GM19351 (cell line): Measurements from ENCODE around the gene MAN1C1.

Experiments used
- ATAC-seq: cut with Tn5 transposase; IDR thresholded peaks from one replicate; pipeline ENCODE4 v1.9.1; 2021; ENCODE audit warnings: mild to moderate bottlenecking, moderate library complexity; ENCODE audit not compliant: unreplicated experiment

Gene MAN1C1

DNA sequence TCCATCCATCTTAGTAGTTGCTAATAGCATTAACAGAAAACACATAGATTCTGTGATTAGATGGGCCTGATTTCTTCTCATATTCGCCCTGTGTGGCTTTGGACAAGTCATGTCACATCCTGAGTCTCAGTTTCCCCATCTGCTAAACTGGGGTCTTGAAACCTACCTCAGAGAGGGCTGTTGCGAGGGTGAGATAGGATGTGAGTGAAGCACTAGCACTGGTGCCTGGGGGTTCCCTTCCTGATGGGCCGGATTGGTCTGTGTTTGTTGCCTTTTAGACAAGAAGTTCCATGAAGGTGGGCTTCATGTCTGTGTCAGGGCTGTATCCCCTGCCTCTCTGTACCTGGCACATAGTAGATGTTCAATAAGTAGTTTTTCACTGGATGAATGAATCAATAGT is 3.5 kb upstream of the MAN1C1 start:
- no peak for ATAC-seq

DNA sequence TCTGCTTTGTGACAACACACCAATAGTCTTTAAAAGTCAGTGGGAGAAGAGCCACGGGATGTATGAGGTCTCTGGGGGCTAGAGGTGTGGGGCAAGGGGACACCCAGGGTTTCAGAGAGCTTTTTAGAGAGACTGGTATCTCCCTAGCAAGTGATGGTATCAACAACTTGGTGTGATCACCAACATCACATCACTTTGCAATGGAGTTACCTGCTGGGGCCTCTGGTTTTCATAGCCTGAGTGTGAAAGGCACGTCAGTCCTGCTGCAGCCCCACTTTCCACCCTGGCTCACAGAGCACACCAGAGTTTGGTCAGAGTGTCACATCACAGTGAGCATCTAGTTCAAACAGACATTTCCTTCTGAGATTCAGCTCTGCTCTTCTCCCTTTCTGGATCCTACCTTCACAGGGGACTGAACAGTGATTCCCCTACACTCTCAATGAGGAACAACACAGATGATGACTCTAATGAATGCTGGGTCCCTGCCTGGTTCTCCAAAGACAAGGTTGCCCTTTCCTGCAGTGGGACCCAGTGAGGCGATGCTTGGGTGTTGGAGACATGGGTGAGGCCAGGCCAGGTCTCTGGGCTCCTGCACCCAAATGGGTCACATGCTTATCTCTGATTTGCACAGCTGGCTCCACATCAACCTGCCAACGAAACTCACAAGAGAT is 2.0 kb upstream of the MAN1C1 start:
- no peak for ATAC-seq

- ATAC-seq: no peak
Observed at GRCh38 chr1:25615172-25615541, 1.4 kb upstream of the MAN1C1 start.

GRCh38 chr1:25615563-25616094 is 962 bp upstream of the MAN1C1 start:
- ATAC-seq: no peak

- no peak for ATAC-seq
Observed at GRCh38 chr1:25616987-25617624, 515 bp downstream of the MAN1C1 start.

DNA sequence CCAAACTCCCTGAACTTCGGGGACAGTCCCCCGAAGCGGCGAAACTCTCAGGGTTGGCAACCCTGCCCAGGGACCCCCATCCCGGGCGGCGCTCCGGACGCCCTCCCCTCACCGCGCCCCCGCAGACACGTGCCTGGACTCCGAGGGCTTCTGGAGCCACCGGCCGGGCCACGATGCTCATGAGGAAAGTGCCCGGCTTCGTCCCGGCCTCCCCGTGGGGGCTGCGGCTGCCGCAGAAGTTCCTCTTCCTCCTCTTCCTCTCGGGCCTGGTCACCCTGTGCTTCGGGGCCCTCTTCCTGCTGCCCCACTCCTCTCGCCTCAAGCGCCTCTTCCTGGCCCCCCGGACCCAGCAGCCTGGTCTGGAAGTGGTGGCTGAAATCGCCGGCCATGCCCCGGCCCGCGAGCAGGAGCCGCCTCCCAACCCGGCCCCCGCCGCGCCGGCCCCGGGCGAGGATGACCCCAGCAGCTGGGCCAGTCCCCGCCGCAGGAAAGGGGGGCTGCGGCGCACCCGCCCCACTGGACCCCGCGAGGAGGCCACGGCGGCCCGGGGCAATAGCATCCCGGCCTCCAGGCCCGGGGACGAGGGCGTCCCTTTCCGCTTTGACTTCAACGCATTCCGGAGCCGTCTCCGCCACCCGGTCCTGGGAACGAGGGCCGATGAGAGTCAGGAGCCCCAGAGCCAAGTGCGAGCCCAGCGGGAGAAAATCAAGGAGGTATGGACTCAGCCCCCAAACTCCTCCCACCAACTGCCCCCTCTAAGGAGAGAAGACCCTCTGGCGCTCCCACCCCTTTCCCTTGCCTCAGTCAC is 1.2 kb downstream of the MAN1C1 start:
- ATAC-seq: no peak

DNA sequence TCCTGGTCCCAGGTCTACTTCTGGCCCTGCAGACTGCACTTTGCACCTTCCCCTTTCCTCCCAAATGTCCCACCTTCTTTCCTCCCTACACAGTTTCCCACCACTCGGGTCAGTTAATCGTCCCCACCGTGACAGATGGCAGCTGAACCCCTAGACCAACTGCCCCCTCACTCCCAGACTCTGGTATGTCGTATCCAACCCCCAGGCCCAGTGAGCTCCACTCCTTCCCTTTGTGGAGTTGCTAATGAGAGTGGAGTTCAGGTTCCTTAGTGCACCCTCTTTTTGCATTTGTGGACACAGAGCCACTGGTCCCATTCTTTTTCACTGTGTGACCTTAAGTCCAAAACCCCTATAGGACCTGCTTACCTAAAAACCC is 1.8 kb downstream of the MAN1C1 start:
- no peak for ATAC-seq

- no peak for ATAC-seq
Observed at GRCh38 chr1:25619101-25619890, 2.7 kb downstream of the MAN1C1 start.

DNA sequence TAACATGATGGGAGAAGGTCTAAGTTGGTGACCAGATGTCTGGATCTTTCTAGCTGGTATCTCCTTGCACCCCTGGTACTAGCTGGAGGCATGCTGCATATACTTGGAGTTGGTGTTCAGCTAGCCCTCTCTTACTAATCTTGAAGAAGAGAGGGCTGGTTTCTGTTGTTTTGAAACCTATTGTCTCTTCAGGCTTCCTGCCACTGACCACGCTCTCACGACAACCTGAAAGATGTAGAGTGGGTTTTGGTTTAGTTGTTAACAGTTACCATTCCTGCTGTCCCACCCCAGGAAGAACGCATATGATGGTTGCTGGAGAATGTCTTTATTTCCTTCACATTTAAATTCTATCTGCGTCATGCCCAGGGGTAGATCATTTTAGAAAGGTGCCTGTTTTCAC is 3.6 kb downstream of the MAN1C1 start:
- no peak for ATAC-seq

GRCh38 chr1:25620701-25621350 is 4.2 kb downstream of the MAN1C1 start:
- ATAC-seq: no peak

GRCh38 chr1:25621876-25622275 is 5.3 kb downstream of the MAN1C1 start:
- ATAC-seq: no peak

GRCh38 chr1:25622531-25622930 is 5.9 kb downstream of the MAN1C1 start:
- ATAC-seq: no peak

DNA sequence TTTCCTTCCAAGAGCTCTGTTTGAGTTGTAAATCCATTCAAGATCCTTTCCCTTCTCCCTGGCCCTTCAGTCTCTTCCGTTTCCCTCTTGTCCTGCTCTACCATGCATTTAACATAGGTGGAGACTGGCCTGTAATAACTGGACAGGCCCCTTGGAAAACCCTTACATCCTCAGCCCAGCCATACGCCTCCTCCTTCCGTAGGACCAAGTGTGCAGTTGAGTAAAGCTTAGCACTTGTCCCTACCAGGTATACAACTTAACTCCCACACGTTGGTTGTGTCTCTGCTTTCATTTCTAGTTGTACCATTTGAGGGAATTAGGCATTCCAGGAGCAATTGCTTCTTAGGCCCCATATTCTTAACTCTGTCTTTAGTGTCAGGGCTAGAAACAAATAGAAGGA is 6.4 kb downstream of the MAN1C1 start:
- ATAC-seq: no peak

DNA sequence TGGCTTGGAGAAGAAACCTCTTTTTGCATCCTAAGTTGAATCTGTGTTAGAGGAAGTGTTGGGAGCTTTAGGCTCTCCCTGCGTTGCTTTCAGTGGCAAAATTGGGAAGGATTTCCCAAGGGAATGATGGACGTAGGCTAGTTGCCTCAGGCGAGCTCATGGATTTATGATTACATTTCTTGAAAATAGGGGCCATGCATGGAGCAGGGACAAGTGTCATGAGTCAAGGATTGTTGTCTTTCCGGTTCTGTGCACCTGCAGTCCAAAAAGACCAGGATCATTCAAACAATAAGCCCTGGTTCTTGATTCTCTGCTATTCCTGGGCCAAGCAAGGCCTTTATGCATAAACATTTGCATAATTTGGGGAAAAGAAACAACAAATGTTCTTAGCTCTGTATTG is 7.1 kb downstream of the MAN1C1 start:
- ATAC-seq: no peak

- no peak for ATAC-seq
Observed at GRCh38 chr1:25624156-25624555, 7.6 kb downstream of the MAN1C1 start.

- ATAC-seq: no peak
Observed at GRCh38 chr1:25624604-25625003, 8.0 kb downstream of the MAN1C1 start.

DNA sequence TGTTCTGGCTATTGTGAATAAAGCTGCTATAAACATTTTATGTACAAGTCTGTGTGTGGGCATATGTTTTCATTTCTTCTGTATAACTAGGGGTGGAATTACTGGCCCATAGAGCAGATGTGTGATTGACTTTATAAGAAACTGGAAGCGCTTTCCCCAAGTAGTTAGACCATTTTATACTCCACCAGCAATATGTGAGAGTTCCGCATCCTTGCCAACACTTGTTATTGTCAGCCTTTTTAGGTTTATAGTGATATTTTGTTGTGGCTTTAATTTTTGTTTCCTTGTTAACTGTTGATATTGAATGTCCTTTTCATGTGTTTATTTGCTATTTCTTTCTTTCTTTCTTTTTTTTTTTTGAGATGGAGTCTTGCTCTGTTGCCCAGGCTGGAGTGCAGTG is 9.4 kb downstream of the MAN1C1 start:
- no peak for ATAC-seq

GRCh38 chr1:25628741-25629421 is 12.3 kb downstream of the MAN1C1 start:
- ATAC-seq: no peak

GRCh38 chr1:25629836-25630235 is 13.2 kb downstream of the MAN1C1 start:
- no peak for ATAC-seq
